IPS-15b (cell line): ENCODE measurements around the gene CTTNBP2.

Experiments used
- H3K27me3 ChIP-seq: one replicate; pipeline ENCODE4 v1.6.1; 2013; ENCODE audit warnings: low read length; ENCODE audit not compliant: control insufficient read depth, insufficient read depth
- H3K36me3 ChIP-seq: one replicate; pipeline ENCODE4 v1.6.1; 2013; ENCODE audit warnings: low read length; ENCODE audit not compliant: control insufficient read depth, insufficient read depth
- H3K4me1 ChIP-seq: one replicate; pipeline ENCODE4 v1.6.1; 2013; ENCODE audit warnings: mild to moderate bottlenecking, low read length; ENCODE audit not compliant: control insufficient read depth, insufficient read depth
- H3K4me3 ChIP-seq: one replicate; pipeline ENCODE4 v1.5.1; 2013; ENCODE audit warnings: low read depth, low read length
- H3K9ac ChIP-seq: one replicate; pipeline ENCODE4 v1.6.1; 2013; ENCODE audit warnings: low read depth, mild to moderate bottlenecking, low read length
- H3K9me3 ChIP-seq: one replicate; pipeline ENCODE4 v1.6.1; 2013; ENCODE audit warnings: mild to moderate bottlenecking, low read length; ENCODE audit not compliant: control insufficient read depth, insufficient read depth

The CTTNBP2 gene

DNA sequence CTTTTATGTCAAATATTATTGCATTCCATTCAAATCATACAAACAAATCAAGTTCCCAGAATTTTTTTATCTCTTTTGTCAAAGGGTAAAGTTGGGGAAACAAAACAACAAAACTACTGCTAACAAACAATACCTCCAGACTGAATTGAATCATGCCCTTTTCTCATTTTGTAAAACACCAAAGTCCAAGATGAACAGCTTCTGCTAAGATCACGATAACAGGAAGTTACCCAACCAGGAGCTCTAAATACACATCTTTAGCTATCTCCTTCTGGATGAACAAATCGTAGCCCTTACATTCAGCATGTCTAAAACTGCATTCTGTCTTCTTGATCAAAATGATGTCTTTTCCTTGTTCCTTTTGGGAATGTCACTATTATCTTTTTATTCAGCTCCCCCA is 97.4 kb downstream of the CTTNBP2 start:
- H3K4me1 ChIP-seq = no peaks in the 10 kb centered on the region
- no peaks in the 10 kb centered on the region for H3K9me3 ChIP-seq
- no peaks in the 10 kb centered on the region for H3K36me3 ChIP-seq
- no peak overlapping the region for H3K4me3 ChIP-seq
- H3K27me3 ChIP-seq = no peaks in the 10 kb centered on the region
- H3K9ac ChIP-seq = no peak overlapping the region

DNA sequence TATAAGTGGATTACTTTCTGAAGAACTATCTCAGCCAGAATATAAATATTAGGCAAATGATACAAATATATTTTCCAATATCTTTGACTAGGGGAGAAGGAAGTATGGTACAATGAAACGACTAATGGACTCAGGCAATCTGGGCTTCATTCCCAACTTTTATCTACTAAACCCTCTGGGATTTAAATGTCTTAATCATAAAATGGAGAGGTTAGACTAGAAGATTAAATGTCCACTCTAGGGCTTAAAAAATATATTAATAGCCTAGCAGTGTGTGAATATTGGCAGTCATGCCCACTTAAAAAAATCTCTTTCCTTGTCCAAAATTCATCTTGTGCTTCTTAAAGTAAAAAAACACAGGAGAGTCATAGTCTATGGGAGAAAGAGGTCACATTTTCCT is 98.3 kb downstream of the CTTNBP2 start:
- Histone ChIP-seq H3K27me3 (no peaks in the 10 kb centered on the region), H3K4me3 (no peak overlapping the region), H3K4me1 (no peaks in the 10 kb centered on the region), H3K9ac (no peak overlapping the region), H3K36me3 (no peaks in the 10 kb centered on the region), H3K9me3 (no peaks in the 10 kb centered on the region)

GRCh38 chr7:117772421-117772820 is 100.8 kb downstream of the CTTNBP2 start:
- Histone ChIP-seq H3K27me3 (no peaks in the 10 kb centered on the region), H3K9ac (no peak overlapping the region), H3K9me3 (no peaks in the 10 kb centered on the region), H3K4me1 (no peaks in the 10 kb centered on the region), H3K36me3 (no peaks in the 10 kb centered on the region), H3K4me3 (no peak overlapping the region)

DNA sequence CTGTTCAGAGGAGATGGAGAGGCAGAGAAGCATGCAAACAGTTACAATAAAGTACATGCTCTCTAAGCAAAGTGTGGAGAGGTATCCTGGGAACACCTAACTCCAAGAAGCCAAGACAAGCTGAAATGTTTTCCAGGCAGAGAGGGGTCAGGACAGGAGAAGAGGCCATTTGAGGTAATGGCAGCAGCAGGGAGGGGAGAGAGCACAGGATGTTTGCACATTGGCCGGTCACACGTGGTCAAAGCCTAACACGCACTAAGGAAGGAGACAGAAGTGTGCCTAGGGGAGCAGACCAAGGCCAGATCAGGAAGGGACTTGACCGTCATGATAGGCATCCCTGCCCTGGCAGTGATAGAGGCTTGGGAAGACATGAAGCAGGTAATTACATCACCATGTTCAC is 101.5 kb downstream of the CTTNBP2 start:
- no peaks in the 10 kb centered on the region for H3K27me3 ChIP-seq
- H3K9me3 ChIP-seq = no peaks in the 10 kb centered on the region
- no peak overlapping the region for H3K4me3 ChIP-seq
- H3K9ac ChIP-seq = no peak overlapping the region
- no peaks in the 10 kb centered on the region for H3K36me3 ChIP-seq
- H3K4me1 ChIP-seq = no peaks in the 10 kb centered on the region

- H3K4me3 ChIP-seq = no peak overlapping the region
- H3K27me3 ChIP-seq = no peaks in the 10 kb centered on the region
- H3K4me1 ChIP-seq = no peaks in the 10 kb centered on the region
- H3K36me3 ChIP-seq = no peaks in the 10 kb centered on the region
- H3K9ac ChIP-seq = no peak overlapping the region
- H3K9me3 ChIP-seq = no peaks in the 10 kb centered on the region
These were observed 104.2 kb downstream of the CTTNBP2 start for GRCh38 chr7:117769085-117769484.

GRCh38 chr7:117767951-117768350 is 105.3 kb downstream of the CTTNBP2 start:
- Histone ChIP-seq H3K9me3 (no peaks in the 10 kb centered on the region), H3K4me1 (no peaks in the 10 kb centered on the region), H3K4me3 (no peak overlapping the region), H3K9ac (no peak overlapping the region), H3K27me3 (no peaks in the 10 kb centered on the region), H3K36me3 (no peaks in the 10 kb centered on the region)

DNA sequence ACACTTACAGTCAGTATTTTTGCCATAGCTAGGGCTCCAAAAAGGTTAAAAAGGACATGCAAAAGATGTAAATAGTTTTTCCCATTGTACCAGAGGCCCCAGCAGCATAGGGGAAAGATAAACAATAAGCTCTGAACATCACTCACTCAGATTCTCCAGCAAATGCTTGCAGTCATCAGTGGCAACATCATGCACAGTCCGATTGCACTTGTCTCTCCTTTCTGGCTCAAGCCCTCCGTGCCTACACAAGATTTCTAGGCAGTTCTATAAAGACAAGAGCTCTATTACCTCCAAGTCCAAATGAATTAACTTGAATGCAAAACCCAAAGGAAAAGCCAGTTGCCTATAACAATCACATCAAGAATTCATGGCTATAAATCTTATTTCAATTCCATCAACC is 106.3 kb downstream of the CTTNBP2 start:
- Histone ChIP-seq H3K36me3 (no peaks in the 10 kb centered on the region), H3K4me3 (no peak overlapping the region), H3K9ac (no peak overlapping the region), H3K4me1 (no peaks in the 10 kb centered on the region), H3K27me3 (no peaks in the 10 kb centered on the region), H3K9me3 (no peaks in the 10 kb centered on the region)

DNA sequence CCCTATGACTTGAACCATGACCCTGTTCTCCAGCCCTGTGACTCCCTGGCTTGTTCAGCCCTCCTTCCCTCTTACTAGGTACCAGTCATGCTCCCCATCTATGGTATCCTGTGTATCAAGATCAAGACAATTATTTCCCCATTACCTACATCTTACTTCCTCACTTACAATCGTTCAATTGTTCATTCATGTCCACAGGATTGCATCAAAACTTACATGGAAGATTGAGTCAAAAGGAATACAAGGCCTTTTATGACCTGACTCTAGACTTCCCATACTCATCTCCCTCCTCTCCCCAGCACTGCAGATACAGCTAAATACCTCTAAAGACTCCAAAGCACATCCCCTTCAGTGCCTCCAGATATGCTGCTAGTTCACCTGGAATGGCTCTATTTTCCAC is 109.2 kb downstream of the CTTNBP2 start:
- H3K4me3 ChIP-seq = no peak overlapping the region
- H3K4me1 ChIP-seq = no peaks in the 10 kb centered on the region
- no peak overlapping the region for H3K9ac ChIP-seq
- H3K36me3 ChIP-seq = no peaks in the 10 kb centered on the region
- H3K27me3 ChIP-seq = no peaks in the 10 kb centered on the region
- H3K9me3 ChIP-seq = no peaks in the 10 kb centered on the region

- Histone ChIP-seq H3K27me3 (no peaks in the 10 kb centered on the region), H3K4me3 (no peak overlapping the region), H3K36me3 (no peaks in the 10 kb centered on the region), H3K9ac (no peak overlapping the region), H3K9me3 (no peaks in the 10 kb centered on the region), H3K4me1 (no peaks in the 10 kb centered on the region)
These were observed 111.2 kb downstream of the CTTNBP2 start for GRCh38 chr7:117762055-117762454.

GRCh38 chr7:117759950-117760640 is 113.1 kb downstream of the CTTNBP2 start:
- H3K9me3 ChIP-seq = no peaks in the 10 kb centered on the region
- no peaks in the 10 kb centered on the region for H3K27me3 ChIP-seq
- no peaks in the 10 kb centered on the region for H3K4me1 ChIP-seq
- no peaks in the 10 kb centered on the region for H3K36me3 ChIP-seq
- no peak overlapping the region for H3K9ac ChIP-seq
- no peak overlapping the region for H3K4me3 ChIP-seq

DNA sequence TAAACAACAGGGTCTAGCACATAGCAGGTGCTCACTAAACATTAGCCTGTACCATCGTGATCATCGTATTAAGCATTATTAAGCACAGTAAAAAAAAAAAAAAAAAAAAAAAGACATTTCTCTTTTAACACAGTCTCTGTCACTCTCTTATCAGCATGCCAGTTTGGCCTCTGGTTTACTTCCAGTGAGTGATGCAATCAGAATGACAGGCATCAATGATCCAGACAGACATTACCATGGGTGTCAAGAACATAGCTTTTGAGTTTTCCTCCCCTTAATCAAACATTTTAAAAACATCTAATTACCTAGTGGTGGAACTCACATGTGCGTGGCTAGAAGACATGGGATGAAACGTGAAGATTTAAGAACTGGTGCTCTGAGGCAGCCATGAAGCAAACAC is 115.8 kb downstream of the CTTNBP2 start:
- Histone ChIP-seq H3K36me3 (no peaks in the 10 kb centered on the region), H3K9me3 (no peaks in the 10 kb centered on the region), H3K4me3 (no peak overlapping the region), H3K4me1 (no peaks in the 10 kb centered on the region), H3K27me3 (no peaks in the 10 kb centered on the region), H3K9ac (no peak overlapping the region)

- Histone ChIP-seq H3K36me3 (no peaks in the 10 kb centered on the region), H3K9ac (no peak overlapping the region), H3K4me3 (no peak overlapping the region), H3K9me3 (no peaks in the 10 kb centered on the region), H3K4me1 (no peaks in the 10 kb centered on the region), H3K27me3 (no peaks in the 10 kb centered on the region)
These were observed 116.6 kb downstream of the CTTNBP2 start for GRCh38 chr7:117756586-117757085.
